Measurements from ENCODE around the gene NKAIN2.

DNA sequence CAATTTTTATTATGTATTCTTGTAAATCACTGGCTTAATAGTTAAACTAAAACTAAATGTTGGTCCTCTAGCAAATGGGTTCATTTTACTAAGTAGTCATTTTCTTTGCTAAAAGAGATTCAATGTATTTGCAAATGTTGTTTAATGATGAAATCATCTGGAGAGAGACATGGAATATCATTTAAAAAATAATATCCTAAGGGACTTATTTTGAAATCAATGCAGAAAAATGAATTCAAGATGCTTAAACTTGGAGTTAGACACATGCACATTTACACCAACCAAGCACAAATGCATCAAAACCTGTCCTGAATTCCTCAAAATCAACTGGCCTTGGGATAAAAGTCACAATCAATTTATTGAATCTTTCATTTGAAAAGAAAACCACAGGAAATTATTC, 993.6 kb downstream of the NKAIN2 start:
- TF ChIP-seq, protein P1, sequence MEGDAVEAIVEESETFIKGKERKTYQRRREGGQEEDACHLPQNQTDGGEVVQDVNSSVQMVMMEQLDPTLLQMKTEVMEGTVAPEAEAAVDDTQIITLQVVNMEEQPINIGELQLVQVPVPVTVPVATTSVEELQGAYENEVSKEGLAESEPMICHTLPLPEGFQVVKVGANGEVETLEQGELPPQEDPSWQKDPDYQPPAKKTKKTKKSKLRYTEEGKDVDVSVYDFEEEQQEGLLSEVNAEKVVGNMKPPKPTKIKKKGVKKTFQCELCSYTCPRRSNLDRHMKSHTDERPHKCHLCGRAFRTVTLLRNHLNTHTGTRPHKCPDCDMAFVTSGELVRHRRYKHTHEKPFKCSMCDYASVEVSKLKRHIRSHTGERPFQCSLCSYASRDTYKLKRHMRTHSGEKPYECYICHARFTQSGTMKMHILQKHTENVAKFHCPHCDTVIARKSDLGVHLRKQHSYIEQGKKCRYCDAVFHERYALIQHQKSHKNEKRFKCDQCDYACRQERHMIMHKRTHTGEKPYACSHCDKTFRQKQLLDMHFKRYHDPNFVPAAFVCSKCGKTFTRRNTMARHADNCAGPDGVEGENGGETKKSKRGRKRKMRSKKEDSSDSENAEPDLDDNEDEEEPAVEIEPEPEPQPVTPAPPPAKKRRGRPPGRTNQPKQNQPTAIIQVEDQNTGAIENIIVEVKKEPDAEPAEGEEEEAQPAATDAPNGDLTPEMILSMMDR (IDR thresholded peaks at IDR 0.05; ENCODE audit: low read length): no peak
- no peak for TF ChIP-seq EZH2 (optimal IDR thresholded peaks at IDR 0.05; ENCODE audit: low read depth, low read length)
